KMS-11 (cell line): ENCODE measurements around the gene PLIN3.

Experiments
- H2AFZ ChIP-seq: fragments of 200-600 bp; sonication (generic); 2 replicates; pipeline ENCODE4 v1.6.1; 2016; ENCODE audit warnings: antibody characterized with exemption, mixed run types, low read depth
- H3K27ac ChIP-seq: fragments of 200-600 bp; sonication (generic); 2 replicates; pipeline ENCODE4 v1.6.1; 2016; ENCODE audit warnings: mild to moderate bottlenecking, mixed run types
- H3K27me3 ChIP-seq: fragments of 200-600 bp; sonication (generic); 2 replicates; pipeline ENCODE4 v1.6.1; 2017; ENCODE audit warnings: mild to moderate bottlenecking, low read depth, mixed run types, moderate library complexity; ENCODE audit not compliant: insufficient read depth
- H3K36me3 ChIP-seq: fragments of 200-600 bp; sonication (generic); 2 replicates; pipeline ENCODE4 v1.6.1; 2017; ENCODE audit warnings: mild to moderate bottlenecking, mixed run types; ENCODE audit not compliant: insufficient read depth
- H3K4me1 ChIP-seq: fragments of 200-600 bp; sonication (generic); 2 replicates; pipeline ENCODE4 v1.6.1; 2016; ENCODE audit warnings: mild to moderate bottlenecking, low read depth, mixed run types; ENCODE audit not compliant: poor library complexity, severe bottlenecking
- H3K4me2 ChIP-seq: fragments of 200-600 bp; sonication (generic); 2 replicates; pipeline ENCODE4 v1.7.0; 2016; ENCODE audit warnings: mild to moderate bottlenecking, mixed run types
- H3K4me3 ChIP-seq: fragments of 200-600 bp; sonication (generic); IDR thresholded peaks from 2 replicates; pipeline ENCODE4 v1.6.1; 2017; ENCODE audit warnings: low read depth, low read length, mixed read lengths; ENCODE audit not compliant: insufficient read depth
- H3K79me2 ChIP-seq: fragments of 200-600 bp; sonication (generic); 2 replicates; pipeline ENCODE4 v1.6.1; 2016; ENCODE audit warnings: low read depth, mixed run types; ENCODE audit not compliant: insufficient read depth
- H3K9ac ChIP-seq: fragments of 200-600 bp; sonication (generic); 2 replicates; pipeline ENCODE4 v1.6.1; 2016; ENCODE audit warnings: mild to moderate bottlenecking, mixed run types
- H4K20me1 ChIP-seq: fragments of 200-600 bp; sonication (generic); 2 replicates; pipeline ENCODE4 v1.6.1; 2016; ENCODE audit warnings: mild to moderate bottlenecking, mixed run types; ENCODE audit not compliant: insufficient read depth
- TF ChIP-seq, protein P1 (sequence below): fragments of 200-600 bp; sonication (generic); conservative IDR thresholded peaks from 2 replicates; pipeline ENCODE4 v1.6.1; 2017; ENCODE audit warnings: low read depth, mild to moderate bottlenecking, antibody characterized with exemption, low read length, moderate library complexity, mixed read lengths

Gene PLIN3

DNA sequence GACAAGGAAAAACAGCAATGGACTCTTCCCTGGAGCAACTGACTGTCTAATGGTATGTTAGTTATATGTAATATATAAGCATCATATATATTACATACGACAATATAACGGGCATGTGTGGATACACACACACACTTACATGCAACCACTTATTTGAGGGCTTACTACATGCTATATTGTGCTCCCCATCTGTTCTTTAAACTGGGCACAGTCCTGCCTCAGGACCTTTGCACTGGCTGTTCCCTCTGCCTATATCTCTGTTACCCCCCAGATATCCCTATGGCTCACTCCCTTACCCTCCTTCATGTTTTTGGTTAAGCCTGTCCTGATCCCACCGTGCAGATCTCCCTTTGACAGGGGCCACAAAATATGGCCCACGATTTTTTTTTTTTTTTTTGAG, 46.2 kb downstream of the PLIN3 start:
- Histone ChIP-seq H3K27ac (no peak overlapping the region), H2AFZ (no peak overlapping the region), H3K4me2 (no peak overlapping the region), H3K79me2 (peaks cover 9% of the 10 kb centered on the region; the same call in 1 of the 2 replicates), H3K4me1 (no peaks in the 10 kb centered on the region), H3K4me3 (no peak overlapping the region), H3K27me3 (no peaks in the 10 kb centered on the region), H4K20me1 (no peaks in the 10 kb centered on the region), H3K9ac (no peak overlapping the region), H3K36me3 (no peaks in the 10 kb centered on the region)
- TF ChIP-seq, protein P1, sequence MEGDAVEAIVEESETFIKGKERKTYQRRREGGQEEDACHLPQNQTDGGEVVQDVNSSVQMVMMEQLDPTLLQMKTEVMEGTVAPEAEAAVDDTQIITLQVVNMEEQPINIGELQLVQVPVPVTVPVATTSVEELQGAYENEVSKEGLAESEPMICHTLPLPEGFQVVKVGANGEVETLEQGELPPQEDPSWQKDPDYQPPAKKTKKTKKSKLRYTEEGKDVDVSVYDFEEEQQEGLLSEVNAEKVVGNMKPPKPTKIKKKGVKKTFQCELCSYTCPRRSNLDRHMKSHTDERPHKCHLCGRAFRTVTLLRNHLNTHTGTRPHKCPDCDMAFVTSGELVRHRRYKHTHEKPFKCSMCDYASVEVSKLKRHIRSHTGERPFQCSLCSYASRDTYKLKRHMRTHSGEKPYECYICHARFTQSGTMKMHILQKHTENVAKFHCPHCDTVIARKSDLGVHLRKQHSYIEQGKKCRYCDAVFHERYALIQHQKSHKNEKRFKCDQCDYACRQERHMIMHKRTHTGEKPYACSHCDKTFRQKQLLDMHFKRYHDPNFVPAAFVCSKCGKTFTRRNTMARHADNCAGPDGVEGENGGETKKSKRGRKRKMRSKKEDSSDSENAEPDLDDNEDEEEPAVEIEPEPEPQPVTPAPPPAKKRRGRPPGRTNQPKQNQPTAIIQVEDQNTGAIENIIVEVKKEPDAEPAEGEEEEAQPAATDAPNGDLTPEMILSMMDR: no peak

DNA sequence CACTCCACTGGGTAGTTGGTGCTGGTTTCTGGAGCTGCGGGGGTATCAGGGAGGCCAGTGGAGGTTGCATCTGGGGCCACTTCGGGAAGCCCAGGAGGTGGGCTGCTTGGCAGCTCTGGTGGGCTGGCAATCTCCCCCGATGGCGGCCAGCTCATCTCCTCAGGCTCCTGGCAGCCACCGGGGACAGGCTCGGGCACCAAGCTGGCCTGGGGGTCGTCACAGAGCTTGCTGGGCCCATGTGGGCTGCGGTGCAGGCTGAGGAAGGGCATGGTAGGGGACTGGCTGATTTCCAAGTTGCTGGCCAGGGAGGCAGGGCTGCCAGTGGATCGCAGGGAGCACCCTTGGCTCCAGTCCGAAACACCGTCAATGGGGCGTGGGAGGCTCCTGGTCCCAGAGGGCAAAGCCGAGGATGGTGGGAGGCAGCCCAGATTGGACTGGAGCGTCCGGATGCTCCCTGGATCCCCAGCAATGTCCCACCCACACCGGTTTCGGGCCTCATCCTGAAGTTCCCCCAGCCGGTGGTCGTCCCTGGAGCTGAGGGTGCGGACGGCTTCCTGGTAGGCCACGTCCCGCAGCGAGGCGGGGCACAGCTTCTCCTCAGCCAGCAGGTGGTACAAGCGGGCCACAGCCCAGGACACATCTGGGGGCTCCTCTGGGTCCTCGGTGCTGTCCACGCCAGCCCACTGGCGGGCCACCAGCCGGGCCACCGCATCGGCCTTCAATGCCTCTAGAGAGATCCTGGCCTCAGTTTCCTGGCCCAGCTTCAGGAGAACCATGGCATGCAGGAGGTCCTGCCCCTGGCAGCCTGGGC, 49.8 kb downstream of the PLIN3 start:
- no peak overlapping the region for H2AFZ ChIP-seq
- H3K4me1 ChIP-seq: peaks cover 34% of the 10 kb centered on the region
- no peak overlapping the region for H3K4me2 ChIP-seq
- H3K79me2 ChIP-seq: peaks cover 4% of the 10 kb centered on the region; the same call in 1 of the 2 replicates
- no peak overlapping the region for H3K9ac ChIP-seq
- H3K27ac ChIP-seq: no peak overlapping the region
- H4K20me1 ChIP-seq: no peaks in the 10 kb centered on the region
- H3K27me3 ChIP-seq: no peaks in the 10 kb centered on the region
- no peaks in the 10 kb centered on the region for H3K36me3 ChIP-seq
- H3K4me3 ChIP-seq: no peak overlapping the region
- TF ChIP-seq, protein P1: no peak

DNA sequence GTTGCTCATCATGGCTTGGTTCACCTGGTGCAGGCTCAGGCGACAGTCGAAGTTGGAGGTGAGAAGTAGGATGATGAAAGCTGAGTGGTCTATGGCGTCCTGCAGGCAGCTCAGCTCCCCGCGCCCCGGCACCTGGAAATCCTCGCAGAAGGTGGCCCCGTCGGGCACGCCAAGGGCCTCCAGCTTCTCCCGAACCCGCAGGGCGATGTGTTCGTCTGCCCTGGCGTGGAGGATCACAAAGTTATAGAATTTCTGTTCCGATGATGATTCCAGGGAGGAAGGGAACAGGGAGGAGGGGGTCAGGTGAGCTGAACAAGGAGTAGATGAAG, 50.6 kb downstream of the PLIN3 start:
- Histone ChIP-seq H3K36me3 (no peaks in the 10 kb centered on the region), H3K4me2 (no peak overlapping the region), H3K4me1 (peaks cover 36% of the 10 kb centered on the region), H2AFZ (no peak overlapping the region), H3K9ac (no peak overlapping the region), H3K27ac (no peak overlapping the region), H3K79me2 (peaks cover 4% of the 10 kb centered on the region; the same call in 1 of the 2 replicates), H3K4me3 (no peak overlapping the region), H3K27me3 (no peaks in the 10 kb centered on the region), H4K20me1 (no peaks in the 10 kb centered on the region)
- TF ChIP-seq, protein P1: no peak

DNA sequence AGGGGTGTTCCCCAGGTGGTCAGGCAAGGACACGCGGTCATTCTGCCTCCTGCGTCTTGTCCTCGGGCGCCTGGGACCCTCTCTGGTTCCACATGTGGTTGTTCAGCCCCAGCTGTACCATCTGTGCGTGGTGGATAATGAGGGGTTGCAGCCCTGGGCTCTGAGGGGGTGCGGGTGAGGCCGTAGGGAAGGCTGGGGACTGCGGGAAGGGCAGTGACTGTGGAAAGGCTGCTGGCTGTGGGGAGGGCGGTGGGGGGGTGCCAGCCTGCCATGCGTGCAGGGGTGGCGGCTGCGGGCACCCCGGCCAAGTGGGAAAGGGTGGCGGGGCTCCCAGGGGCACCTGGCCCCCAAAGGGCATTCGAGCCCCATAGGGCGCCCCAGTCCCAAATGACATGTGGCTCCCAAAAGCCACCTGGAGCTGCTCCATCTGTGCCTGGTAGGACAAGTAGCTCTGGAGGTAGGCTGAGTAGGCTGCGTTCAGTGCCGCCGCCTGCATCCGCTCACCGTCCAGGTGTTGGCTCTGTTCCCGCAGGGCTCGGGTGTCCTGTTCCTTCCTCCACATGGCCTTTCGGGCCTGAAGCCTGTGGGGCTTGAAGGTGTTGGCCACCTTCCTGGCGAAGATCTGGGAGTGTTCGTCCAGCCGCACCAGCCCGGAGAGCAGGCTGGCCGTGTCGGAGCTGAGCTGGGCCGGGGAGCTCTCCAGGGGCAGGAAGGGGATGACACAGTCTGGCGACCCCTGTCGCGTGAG, 51.1 kb downstream of the PLIN3 start:
- no peaks in the 10 kb centered on the region for H4K20me1 ChIP-seq
- H3K27me3 ChIP-seq: no peaks in the 10 kb centered on the region
- H3K4me1 ChIP-seq: peaks cover 36% of the 10 kb centered on the region
- H3K4me3 ChIP-seq: no peak overlapping the region
- TF ChIP-seq, protein P1: no peak
- H3K79me2 ChIP-seq: peaks cover 4% of the 10 kb centered on the region; the same call in 1 of the 2 replicates
- no peak overlapping the region for H3K27ac ChIP-seq
- no peaks in the 10 kb centered on the region for H3K36me3 ChIP-seq
- H3K4me2 ChIP-seq: no peak overlapping the region
- peak overlapping the region; percentile 36; the same call in 1 of the 2 replicates for H2AFZ ChIP-seq
- no peak overlapping the region for H3K9ac ChIP-seq
